ENCODE measurements around the gene AKR1D1.

DNA sequence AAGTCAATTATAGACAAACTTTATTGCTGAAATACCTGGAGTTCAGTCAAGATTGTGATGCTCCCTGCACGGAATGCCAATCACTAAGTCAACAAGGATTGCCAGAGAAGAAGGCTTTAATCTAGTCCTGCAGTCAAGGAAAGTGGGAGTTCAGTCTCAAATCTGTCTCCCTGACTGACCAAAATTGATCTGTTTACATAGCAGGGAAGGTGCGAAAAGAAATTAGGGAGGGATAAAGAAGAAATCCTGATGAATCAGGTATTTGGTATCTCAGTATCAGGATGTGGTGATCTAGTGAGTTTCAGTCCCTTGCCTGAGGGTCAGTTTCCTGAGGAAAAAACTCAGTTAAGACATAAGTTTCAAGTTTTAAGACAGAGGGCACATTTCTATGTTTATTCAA is 2.1 kb upstream of the AKR1D1 start:
- TF ChIP-seq, protein P1, sequence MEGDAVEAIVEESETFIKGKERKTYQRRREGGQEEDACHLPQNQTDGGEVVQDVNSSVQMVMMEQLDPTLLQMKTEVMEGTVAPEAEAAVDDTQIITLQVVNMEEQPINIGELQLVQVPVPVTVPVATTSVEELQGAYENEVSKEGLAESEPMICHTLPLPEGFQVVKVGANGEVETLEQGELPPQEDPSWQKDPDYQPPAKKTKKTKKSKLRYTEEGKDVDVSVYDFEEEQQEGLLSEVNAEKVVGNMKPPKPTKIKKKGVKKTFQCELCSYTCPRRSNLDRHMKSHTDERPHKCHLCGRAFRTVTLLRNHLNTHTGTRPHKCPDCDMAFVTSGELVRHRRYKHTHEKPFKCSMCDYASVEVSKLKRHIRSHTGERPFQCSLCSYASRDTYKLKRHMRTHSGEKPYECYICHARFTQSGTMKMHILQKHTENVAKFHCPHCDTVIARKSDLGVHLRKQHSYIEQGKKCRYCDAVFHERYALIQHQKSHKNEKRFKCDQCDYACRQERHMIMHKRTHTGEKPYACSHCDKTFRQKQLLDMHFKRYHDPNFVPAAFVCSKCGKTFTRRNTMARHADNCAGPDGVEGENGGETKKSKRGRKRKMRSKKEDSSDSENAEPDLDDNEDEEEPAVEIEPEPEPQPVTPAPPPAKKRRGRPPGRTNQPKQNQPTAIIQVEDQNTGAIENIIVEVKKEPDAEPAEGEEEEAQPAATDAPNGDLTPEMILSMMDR (IDR thresholded peaks at IDR 0.05): no peak
- TF ChIP-seq POLR2AphosphoS5 (IDR thresholded peaks at IDR 0.05; ENCODE audit: low read depth, low read length): no peak
- TF ChIP-seq, protein P2, sequence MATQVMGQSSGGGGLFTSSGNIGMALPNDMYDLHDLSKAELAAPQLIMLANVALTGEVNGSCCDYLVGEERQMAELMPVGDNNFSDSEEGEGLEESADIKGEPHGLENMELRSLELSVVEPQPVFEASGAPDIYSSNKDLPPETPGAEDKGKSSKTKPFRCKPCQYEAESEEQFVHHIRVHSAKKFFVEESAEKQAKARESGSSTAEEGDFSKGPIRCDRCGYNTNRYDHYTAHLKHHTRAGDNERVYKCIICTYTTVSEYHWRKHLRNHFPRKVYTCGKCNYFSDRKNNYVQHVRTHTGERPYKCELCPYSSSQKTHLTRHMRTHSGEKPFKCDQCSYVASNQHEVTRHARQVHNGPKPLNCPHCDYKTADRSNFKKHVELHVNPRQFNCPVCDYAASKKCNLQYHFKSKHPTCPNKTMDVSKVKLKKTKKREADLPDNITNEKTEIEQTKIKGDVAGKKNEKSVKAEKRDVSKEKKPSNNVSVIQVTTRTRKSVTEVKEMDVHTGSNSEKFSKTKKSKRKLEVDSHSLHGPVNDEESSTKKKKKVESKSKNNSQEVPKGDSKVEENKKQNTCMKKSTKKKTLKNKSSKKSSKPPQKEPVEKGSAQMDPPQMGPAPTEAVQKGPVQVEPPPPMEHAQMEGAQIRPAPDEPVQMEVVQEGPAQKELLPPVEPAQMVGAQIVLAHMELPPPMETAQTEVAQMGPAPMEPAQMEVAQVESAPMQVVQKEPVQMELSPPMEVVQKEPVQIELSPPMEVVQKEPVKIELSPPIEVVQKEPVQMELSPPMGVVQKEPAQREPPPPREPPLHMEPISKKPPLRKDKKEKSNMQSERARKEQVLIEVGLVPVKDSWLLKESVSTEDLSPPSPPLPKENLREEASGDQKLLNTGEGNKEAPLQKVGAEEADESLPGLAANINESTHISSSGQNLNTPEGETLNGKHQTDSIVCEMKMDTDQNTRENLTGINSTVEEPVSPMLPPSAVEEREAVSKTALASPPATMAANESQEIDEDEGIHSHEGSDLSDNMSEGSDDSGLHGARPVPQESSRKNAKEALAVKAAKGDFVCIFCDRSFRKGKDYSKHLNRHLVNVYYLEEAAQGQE (IDR thresholded peaks at IDR 0.05; ENCODE audit: insufficient read depth in 1 of 2, low read depth in 2 of 2, low read length in 1 of 2): no peak
- no peak for TF ChIP-seq SIN3A (IDR thresholded peaks at IDR 0.05; ENCODE audit: borderline replicate concordance, insufficient read depth, low read depth, low read length)
- TF ChIP-seq TCF7L2 (IDR thresholded peaks at IDR 0.05; ENCODE audit: low read depth, low read length): no peak
